ENCODE measurements around the gene MAST4.

DNA sequence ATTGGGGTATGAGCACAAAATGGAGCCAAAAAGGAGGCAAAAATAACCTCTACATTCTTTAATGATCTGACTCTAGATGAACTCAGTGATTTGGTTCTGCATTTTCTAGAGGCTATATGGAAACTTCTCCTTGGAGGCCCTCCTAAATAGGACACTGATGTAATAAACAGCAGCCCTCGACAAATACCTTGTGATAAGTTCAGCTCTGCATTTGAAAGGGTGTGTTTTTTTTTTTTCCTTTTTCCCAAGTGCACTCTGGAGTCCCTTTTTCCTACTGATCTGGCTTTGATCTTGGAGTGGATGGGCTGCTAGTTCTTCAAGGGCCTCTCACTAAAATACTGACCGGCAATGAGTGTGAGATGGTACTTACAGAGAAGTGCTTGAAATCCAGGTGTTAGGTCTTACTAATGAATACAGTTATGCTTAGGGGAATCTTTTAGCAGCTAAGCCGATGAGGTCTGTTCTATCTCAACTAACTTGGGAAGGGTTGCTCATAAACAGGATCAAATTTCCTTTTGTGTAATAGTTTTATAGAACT is 161.7 kb downstream of the MAST4 start:
- TF ChIP-seq POLR2A (IDR thresholded peaks at IDR 0.05) = no peak
- TF ChIP-seq, protein P1, sequence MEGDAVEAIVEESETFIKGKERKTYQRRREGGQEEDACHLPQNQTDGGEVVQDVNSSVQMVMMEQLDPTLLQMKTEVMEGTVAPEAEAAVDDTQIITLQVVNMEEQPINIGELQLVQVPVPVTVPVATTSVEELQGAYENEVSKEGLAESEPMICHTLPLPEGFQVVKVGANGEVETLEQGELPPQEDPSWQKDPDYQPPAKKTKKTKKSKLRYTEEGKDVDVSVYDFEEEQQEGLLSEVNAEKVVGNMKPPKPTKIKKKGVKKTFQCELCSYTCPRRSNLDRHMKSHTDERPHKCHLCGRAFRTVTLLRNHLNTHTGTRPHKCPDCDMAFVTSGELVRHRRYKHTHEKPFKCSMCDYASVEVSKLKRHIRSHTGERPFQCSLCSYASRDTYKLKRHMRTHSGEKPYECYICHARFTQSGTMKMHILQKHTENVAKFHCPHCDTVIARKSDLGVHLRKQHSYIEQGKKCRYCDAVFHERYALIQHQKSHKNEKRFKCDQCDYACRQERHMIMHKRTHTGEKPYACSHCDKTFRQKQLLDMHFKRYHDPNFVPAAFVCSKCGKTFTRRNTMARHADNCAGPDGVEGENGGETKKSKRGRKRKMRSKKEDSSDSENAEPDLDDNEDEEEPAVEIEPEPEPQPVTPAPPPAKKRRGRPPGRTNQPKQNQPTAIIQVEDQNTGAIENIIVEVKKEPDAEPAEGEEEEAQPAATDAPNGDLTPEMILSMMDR (IDR thresholded peaks at IDR 0.05) = no peak

Data from uterus (tissue), 2 donors.